NB4 (cell line): ENCODE results near the gene POLR2H.
A peak's percentile ranks its signal among the peaks of the same experiment; 100 is the strongest.

Experiments
- POLR2A ChIP-seq: IDR thresholded peaks from 2 replicates; pipeline ENCODE4 v1.6.1; 2011; ENCODE audit warnings: mild to moderate bottlenecking; ENCODE audit not compliant: insufficient read length; ENCODE audit errors: extremely low read depth
- TF ChIP-seq, protein P1 (sequence below): IDR thresholded peaks from one replicate; pipeline ENCODE4 v1.5.1; 2012; ENCODE audit warnings: low read depth, low read length
- TF ChIP-seq, protein P2 (sequence below): IDR thresholded peaks from 2 replicates; pipeline ENCODE4 v1.6.1; 2011; ENCODE audit warnings: low read depth, low read length

DNA sequence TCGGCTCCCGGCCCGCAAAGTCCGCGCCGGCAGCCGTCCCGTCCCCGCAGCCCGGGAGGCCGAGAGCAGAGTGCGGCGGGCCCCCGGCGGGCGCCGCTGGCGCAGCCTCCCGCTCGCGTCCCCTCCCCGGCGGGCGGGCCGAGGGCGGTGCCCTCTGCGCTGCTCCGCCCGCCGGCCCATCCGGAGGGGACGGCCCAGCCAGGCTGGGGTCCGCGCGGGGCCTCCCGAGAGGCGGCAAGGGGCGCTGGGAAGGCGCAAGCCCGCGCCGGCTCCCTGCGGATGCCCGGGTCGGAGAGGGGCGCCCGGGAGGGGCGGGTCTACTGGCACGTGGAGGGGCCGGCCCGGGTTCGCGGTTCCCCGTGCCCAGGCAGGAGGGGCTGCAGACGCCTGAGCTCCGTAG, at the start of gene POLR2H, which contains the start of gene CLCN2:
- TF ChIP-seq, protein P1, sequence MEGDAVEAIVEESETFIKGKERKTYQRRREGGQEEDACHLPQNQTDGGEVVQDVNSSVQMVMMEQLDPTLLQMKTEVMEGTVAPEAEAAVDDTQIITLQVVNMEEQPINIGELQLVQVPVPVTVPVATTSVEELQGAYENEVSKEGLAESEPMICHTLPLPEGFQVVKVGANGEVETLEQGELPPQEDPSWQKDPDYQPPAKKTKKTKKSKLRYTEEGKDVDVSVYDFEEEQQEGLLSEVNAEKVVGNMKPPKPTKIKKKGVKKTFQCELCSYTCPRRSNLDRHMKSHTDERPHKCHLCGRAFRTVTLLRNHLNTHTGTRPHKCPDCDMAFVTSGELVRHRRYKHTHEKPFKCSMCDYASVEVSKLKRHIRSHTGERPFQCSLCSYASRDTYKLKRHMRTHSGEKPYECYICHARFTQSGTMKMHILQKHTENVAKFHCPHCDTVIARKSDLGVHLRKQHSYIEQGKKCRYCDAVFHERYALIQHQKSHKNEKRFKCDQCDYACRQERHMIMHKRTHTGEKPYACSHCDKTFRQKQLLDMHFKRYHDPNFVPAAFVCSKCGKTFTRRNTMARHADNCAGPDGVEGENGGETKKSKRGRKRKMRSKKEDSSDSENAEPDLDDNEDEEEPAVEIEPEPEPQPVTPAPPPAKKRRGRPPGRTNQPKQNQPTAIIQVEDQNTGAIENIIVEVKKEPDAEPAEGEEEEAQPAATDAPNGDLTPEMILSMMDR = no peak
- TF ChIP-seq POLR2A = peak; percentile 63
- TF ChIP-seq, protein P2, sequence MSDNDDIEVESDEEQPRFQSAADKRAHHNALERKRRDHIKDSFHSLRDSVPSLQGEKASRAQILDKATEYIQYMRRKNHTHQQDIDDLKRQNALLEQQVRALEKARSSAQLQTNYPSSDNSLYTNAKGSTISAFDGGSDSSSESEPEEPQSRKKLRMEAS = peak; percentile 82
